HG03108 (cell line): ENCODE results near the gene TUBB2B.

Experiments used
- ATAC-seq: cut with Tn5 transposase; IDR thresholded peaks from one replicate; pipeline ENCODE4 v1.9.1; 2021; ENCODE audit warnings: moderate library complexity; ENCODE audit not compliant: unreplicated experiment

TUBB2B gene

DNA sequence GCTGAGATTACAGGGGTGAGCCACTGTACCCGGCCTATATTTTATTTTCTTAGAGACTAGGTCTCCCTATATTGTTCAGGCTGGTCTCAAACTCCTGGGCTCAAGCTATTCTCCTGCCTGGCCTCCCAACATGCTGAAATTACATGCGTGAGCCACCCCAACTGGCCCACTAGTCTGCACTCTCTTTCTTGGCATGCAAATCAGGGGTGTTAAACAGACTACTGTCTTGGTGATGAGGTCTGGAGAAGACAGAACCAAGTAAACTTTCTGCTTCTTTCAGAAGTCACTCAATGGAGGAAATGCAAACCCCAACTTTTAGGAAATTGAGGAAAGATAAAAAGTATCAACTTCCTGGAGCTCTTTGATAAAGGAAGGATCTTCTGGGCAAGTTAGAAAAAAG lies 8.0 kb upstream of the TUBB2B start:
- ATAC-seq = no peak

DNA sequence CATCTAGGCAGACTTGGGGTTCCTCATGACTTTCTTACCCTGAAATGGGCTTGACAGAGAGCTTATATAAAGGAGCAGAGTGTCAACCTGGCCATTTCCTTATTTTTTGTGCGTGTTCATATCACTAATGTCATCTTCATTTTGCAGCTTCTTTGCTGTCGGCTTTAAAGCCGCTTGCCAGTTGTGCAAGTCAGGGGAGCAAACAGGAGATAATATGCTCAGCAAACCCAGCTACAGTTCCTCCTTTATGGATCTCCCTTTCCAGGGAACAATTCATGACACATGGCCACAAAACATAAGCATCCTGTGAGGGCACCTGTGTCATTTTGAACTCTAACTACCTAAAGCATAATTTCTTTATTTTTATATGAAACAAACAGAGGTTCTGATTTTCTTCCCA lies 6.5 kb upstream of the TUBB2B start:
- ATAC-seq = no peak

GRCh38 chr6:3233321-3233720 lies 5.9 kb upstream of the TUBB2B start:
- no peak for ATAC-seq

GRCh38 chr6:3232017-3232945 lies 4.8 kb upstream of the TUBB2B start:
- ATAC-seq = no peak

DNA sequence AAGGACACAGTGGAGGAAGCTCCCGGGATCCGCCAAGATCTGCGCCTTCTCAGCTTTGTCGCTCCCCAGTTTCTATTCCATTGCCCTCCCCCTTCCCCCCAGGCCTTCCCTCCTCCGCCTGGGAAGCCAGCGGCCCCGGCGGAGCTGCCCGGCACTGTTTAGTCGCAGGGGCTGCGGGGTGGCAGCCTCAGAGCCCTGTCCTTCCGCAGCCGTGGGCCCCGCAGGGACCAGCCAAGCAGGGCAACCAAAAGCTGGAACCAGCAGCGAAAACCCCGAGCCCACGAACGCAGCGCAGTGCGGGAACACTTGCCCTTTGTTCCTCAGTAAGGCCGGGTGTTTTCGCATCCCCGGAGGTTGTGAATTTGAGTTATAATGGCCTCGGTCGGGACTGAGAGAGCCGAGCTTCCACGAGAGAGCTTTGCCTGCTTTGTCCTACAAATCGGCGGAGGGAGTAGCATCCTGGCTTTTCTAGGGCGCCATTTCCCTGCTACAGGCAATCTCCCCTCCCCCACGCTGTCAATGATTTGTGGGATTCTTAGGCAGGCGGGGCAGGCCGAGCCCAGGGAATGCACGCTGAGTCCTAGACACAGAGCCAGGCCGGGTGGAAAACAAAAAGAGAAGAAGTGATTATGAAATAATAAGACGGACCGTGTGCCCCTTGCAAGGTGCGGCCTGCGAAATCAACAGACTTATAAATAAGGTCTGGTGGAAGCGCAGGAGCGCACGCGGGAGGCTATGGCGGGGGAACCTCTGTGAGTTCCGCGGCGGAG lies 4.0 kb upstream of the TUBB2B start:
- no peak for ATAC-seq

DNA sequence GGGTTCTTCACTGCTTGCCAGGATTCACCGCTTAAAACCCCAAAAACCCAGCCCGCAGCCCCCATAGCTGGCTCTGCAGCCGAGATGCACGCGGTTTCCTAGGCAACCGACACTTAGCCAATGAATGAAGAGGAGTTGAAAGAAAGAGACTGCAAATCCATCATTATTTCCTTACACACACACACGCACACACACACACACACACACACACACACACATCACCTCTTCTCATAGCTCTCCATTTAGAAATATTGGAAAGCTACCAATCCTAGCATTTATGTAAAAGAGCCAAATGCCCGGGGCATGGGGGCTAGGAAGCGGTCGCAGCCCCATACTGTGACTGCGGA lies 3.4 kb upstream of the TUBB2B start:
- ATAC-seq = no peak

DNA sequence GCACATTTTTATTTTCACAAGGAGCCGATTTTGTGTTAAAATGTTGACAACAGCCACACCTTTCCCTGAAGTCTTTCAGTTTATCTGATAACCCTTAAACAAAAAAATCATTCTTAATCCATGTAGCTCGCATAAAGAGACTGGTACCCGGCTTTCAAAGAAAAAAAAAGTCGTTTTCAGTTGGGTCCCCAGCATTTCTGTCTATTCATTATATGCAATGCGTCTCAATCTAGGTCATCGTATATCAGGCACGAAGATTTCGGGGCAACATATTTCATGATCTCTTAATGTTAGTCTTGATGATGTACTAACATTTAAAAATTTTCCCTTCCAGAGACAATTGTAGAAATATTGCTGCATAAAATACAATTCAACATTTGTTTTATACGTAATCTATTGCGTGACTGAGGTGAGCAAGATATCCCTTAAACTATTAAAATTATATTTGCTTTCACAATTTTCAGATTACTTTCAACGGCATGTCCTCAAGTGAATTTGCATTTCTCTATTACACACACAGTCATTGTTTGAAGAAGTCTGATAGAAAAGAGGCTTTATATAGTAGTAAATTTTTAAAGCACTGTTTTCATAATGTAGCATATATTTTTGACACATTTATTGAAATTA lies 2.9 kb upstream of the TUBB2B start:
- no peak for ATAC-seq

GRCh38 chr6:3229566-3230178 lies 2.2 kb upstream of the TUBB2B start:
- ATAC-seq = no peak

DNA sequence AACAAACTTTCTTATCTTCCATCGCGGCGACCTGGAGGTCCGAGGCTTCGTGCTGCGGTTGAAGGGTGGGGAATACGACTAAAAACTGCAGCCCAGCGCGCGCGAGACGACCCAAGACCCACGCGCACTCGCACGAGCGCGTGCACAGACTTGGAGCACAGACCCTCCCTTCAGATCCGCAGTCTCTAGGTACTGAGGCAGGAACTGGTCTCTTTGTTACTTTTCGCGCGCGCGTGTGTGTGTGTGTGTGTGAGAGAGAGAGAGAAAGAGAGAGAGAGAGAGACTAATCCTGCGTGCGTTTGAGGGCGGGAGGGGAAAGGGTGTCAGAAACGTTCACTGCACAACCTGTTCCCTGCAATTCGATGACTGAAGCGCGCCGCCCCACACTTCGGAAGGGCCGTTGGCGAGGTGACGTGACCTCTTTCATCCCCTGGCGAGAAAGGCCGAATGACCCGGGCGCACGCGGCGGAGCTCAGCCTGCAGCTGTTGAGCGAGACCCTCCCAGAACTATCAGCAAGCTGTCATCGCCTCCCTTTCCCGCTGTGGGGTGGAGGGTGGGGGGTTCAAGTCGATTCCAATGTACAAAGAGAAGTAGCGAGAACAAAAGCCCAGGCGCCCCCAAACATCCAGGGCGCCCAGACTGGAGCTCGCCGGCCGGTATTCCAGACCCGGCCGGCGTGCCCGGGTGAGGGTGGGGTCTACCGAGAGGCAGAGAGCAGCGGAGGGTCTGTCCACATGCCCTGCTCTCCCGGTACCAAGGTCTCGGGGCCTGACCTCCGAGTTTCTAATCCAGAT lies 1.5 kb upstream of the TUBB2B start:
- no peak for ATAC-seq

DNA sequence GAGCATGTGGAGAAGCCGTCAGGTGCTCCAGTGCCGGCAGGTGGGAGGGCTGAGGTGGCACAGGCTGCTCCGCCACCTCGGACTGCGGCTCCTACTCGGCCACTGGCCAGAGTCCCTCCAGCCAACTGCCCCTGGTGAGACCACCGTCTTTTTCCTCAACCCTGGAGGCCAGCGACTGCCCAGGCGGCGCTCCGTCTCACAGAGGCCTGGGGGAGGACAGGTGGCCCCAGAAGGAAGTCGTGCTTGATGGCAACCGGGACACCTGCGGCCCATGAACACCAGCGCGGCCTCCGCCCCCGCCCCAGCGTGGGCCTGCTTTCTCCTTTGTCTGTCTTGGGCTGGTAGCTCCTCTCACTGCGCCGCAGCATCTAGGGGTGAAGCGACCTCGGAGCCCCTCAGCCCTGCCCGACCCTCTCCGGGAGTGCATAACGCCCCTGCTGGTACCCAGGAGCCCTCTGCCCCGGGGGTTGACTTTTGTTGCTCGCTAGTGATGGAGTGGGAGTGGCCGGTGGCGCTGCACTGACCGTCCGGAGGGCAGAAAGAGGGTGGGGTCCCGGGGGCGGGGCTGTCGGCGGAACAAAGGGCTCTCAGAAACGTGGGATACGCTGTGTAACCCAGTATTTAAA lies 706 bp upstream of the TUBB2B start:
- no peak for ATAC-seq

- ATAC-seq = no peak
Measured at GRCh38 chr6:3226481-3227362, 731 bp downstream of the TUBB2B start.

GRCh38 chr6:3226042-3226441 lies 1.4 kb downstream of the TUBB2B start:
- ATAC-seq = no peak

DNA sequence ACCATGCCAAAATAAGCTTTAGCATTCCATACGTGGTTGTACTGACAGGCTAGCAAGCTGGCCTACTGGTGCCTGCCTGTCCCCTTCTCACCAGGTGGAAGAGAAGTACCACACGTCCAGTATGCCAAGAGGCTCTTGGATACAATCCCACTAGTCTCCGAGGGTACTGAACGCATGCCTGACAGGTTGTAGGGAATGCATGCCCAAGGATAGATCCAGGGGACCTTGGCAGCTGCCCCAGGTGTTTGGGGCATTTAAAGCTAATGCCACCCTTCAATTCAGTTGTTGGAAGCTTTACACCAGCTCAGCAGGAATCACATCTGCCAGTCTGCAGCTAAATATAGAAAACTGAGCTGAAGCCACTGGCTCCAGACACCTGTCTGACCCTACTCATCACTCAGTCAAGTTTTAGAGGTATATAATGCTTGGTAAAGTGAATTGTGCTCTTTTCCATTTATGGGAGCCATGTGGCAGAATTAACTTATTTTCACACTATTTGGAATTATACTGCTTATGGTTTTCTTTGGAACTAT lies 4.9 kb downstream of the TUBB2B start:
- no peak for ATAC-seq

DNA sequence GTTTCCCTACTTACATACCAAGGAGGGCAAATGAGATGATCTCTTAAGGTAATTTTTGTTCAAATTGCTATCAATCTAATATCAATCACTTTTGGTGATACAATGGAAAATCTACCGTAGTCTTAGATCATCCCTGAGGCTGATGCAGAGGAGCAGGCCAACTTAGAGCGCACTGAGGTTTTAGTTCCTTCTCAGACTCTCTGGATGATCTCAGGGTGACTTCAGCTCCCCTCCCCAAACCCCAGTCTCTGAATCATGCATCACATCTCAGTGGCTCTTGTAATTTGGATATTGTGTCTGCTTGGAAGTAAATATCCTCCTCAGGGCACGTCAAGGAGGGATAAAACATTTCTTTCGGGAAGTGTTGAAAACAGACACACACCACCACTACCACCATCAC lies 5.9 kb downstream of the TUBB2B start:
- no peak for ATAC-seq

DNA sequence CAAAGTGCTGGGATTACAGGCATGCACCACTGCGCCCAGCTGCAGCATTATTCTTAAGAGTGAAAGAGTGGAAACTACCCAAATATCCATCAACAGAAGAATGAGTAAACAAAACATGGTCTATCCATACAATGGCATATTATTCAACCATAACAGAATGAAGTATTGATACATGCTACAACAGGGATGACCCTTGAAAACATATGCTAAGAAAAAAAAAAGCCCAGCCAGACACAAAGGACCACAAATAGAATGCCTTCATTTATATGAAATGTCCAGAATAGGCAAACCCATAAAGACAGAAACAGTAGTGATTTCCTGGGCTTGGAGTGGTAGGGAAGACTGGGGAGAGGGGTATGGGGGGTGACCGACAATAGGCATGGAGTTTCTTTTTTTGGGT lies 7.1 kb downstream of the TUBB2B start:
- ATAC-seq = no peak

DNA sequence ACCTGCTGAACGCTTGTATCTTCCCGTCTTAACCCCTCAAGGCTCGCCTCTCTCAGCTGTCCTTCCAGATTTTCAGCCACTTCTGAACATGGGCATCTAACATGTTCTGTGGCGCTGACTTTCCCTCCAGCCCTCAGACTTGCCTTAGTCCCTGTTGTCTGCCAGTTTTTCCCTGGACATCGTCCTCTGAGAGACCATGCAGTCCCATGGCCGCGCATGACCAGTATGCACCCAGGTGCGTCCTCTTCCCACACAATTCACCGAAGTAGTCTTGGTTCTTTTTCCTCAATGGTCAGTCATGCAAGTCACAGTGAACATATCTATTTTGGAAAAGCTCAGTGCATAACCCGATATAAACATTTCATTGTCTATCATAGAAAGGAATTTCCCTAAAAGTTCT lies 9.2 kb downstream of the TUBB2B start:
- no peak for ATAC-seq

DNA sequence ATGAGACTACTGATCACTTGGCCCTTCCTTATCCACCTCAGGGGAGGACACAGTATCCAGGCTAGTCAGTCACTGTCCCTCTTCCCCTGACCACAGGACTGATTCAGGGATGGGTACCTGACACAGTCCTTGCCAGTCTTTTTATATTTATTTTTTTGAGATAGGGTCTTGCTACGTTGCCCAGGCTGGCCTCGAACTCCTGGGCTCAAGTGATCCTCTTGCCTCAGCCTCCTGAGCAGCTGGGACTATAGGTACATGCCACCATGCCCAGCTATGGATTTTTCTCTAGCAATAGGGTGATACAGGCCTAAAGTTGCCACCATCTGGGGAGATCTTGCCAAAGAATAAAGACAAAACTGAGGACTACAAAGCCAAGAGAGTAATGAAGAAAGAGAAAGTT lies 10.2 kb downstream of the TUBB2B start:
- ATAC-seq = no peak

- ATAC-seq = no peak
Measured at GRCh38 chr6:3214898-3215297, 12.6 kb downstream of the TUBB2B start.

- ATAC-seq = no peak
Measured at GRCh38 chr6:3213334-3213695, 14.1 kb downstream of the TUBB2B start.
